ENCODE data around the gene MCM5.

MCM5 gene

DNA sequence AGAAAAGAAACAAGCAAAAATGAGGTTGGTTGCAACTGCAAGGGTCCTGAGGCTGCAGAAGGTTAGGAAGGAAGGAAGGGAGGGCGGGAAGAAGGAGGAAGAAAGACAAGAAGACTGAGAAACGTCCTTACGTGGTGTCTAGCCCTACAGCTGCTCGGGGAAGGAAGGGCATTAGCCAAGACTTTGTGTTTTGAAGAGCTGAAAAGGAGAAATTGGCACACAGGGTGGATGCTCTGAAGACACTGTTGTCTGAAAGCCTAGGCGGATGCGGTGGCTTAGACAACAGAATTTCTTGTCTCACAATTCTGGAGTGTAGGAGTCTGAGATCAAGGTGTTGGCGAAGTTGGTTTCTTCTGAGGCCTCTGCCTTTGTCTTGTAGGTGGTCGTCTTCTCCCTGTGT lies 60.7 kb downstream of the MCM5 start:
- TF ChIP-seq, protein P1, sequence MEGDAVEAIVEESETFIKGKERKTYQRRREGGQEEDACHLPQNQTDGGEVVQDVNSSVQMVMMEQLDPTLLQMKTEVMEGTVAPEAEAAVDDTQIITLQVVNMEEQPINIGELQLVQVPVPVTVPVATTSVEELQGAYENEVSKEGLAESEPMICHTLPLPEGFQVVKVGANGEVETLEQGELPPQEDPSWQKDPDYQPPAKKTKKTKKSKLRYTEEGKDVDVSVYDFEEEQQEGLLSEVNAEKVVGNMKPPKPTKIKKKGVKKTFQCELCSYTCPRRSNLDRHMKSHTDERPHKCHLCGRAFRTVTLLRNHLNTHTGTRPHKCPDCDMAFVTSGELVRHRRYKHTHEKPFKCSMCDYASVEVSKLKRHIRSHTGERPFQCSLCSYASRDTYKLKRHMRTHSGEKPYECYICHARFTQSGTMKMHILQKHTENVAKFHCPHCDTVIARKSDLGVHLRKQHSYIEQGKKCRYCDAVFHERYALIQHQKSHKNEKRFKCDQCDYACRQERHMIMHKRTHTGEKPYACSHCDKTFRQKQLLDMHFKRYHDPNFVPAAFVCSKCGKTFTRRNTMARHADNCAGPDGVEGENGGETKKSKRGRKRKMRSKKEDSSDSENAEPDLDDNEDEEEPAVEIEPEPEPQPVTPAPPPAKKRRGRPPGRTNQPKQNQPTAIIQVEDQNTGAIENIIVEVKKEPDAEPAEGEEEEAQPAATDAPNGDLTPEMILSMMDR (IDR thresholded peaks at IDR 0.05; ENCODE audit: extremely low read depth, missing control alignments) = no peak
- no peak for DNase-seq (ENCODE audit: low spot score)

DNA sequence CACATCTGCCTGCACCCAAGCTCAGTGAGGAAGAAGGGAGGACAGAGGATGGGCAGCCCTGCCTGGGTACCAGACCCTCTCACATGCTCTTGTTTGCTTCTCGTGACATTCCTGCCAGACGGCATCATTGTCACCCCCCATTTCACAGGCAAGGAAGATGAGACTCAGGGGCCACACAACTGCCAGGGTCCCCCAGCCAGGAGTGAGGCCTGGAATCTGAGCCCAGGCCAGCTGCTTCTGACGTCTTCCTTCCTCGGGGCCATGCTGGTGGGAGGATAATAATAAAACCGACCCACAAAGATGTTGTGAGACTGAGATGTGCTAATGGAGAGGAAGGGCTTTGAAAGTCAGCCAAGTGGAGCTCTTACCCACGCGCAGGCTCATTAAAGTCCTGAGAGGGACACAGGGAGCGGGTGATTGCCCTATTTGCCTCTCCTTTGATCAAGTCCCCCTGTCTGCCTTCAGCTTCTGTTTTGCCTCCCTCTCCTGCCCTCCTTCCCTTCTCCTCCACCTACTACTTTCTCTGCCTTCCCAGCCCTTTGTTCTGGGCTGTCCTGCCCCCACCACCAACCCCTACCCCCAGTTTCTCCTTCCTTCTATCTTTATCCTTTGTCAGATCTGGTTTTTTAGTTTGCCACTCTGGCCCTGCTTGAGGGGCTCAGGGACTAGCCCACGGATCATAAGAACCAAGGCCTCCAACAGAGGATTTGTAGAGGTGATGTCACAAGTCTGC lies 62.7 kb downstream of the MCM5 start:
- TF ChIP-seq, protein P1 (IDR thresholded peaks at IDR 0.05; ENCODE audit: extremely low read depth, missing control alignments) = no peak
- no peak for DNase-seq (ENCODE audit: low spot score)

DNA sequence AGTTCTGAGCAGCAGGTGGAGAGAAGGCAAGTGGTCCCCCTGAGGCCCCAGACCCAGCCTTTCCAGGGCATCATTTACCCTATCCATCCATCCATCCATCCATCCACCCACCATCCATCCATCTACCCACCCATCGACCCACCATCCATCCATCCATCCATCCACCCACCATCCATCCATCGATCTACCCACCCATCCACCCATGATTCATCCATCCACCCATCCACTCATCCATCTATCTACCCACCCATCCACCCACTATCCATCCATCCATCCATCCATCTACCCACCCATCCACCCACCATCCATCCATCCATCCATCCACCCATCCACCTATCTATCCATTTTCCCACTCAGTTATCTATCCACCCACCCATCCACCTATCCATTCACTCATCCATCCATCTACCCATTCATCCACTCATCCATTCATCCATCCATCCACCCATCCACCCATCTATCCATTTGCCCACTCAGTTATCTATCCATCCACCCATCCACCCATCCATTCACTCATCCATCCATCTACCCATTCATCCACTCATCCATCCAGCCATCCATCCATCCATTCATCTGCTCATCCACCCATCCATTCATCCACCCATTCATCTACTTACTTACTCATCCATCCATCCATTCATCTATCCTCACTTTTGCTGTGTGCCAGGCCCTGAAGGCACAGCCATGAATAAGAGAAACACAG lies 63.4 kb downstream of the MCM5 start:
- DNase-seq (ENCODE audit: low spot score) = no peak
- TF ChIP-seq, protein P1 (IDR thresholded peaks at IDR 0.05; ENCODE audit: extremely low read depth, missing control alignments) = no peak

DNA sequence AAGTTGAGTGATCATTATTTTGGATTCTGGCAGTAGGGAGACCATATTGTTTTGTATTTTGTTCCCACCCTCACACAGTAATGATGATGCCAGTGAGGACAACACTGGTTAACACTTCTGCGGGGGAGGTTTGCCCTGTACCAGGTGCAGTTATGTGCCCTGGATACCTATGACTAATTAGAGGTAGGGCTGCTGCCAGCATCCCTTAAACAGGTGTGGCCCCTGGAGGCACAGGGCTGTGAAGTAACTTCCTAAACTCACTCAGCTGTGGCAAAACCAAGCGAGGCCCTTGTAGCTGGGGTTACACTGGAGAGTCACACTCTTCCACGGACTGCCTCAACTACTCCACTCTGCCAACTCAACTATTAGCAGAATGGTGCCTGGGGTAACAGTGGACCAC lies 64.5 kb downstream of the MCM5 start:
- DNase-seq (ENCODE audit: low spot score) = no peak
- TF ChIP-seq, protein P1 (IDR thresholded peaks at IDR 0.05; ENCODE audit: extremely low read depth, missing control alignments) = no peak

DNA sequence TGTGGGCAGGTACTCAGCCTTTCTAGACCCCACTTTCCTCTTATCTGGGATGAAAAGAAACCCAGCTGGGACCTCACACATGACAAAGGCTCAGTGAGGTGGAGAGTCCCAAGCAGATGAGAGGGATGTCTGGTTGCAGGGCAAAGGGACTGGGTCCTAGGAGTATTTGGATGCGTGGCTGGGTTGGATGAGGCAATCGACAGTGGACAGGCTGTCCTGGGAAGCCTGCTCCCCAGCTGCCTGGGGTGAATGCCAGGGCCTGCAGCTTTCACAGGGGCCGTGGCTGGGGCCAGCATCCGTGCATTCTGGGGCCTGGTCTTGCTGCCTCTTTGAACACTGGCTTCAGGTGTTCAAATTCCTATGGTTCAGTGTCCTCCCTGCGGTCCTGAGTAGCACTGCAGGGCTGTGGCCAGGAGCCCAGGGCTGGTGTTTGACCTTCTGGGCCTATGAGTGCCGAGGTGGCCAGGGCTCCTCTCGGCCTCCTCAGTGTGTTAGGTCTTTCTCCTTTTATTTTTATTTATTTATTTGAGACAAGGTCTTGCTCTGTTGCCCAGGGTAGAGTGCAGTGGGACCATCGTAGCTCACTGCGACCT lies 65.3 kb downstream of the MCM5 start:
- TF ChIP-seq, protein P1 (IDR thresholded peaks at IDR 0.05; ENCODE audit: extremely low read depth, missing control alignments) = no peak
- DNase-seq (ENCODE audit: low spot score) = no peak

DNA sequence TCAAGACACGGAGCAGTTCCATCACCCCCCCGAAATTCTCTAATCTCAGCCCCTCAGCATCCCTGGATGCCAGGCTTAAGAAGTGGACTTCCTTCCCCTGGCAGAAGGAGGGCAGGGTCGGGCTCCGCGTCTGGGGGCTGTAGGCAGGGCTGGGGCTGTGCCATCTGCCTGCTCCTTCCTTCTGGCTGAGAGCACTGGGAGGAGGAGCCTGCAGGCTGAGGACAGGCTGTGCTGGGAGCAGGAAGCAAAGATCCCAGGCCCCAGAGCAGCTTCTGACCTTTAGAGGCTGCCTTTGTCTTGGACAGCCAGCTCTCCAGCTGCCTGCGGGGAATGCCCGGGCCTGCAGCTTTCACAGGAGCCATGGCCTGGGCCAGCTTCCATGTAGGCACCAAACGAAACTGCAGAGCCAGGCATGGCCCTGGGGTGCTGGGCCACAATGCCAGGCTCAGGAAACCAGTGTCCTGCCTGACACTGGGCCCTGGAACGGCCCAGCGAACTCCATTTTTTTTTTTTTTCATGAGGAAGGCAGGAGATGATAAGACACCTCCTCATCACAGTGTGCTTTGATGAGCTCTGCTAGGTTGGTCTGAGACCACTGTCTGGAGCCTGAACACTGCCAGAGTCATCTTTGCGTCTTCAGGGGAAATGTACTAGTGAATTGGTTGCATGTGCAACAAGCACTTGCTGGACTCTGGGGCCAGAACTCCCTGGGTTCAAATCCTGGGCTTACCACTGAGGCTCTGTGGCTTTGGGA lies 67.9 kb downstream of the MCM5 start:
- DNase-seq (ENCODE audit: low spot score) = no peak
- TF ChIP-seq, protein P1 (IDR thresholded peaks at IDR 0.05; ENCODE audit: extremely low read depth, missing control alignments) = no peak

Data from GM20000 (cell line).